A673 (cell line): ENCODE data around the gene TRRAP.

Experiments
- EZH2 ChIP-seq: fragments of 200-600 bp; sonication (generic); IDR thresholded peaks from 2 replicates; pipeline ENCODE4 v1.6.1; 2017; ENCODE audit warnings: borderline replicate concordance, low read depth, mild to moderate bottlenecking, mixed read lengths, antibody characterized with exemption, low read length; ENCODE audit not compliant: poor library complexity, severe bottlenecking
- TF ChIP-seq, protein P1 (sequence below): fragments of 300-800, 200-600 bp; sonication (generic); conservative IDR thresholded peaks from 2 replicates; pipeline ENCODE4 v1.5.1; 2017; ENCODE audit warnings: low read depth, mild to moderate bottlenecking, antibody characterized with exemption, low read length, moderate library complexity, mixed read lengths

DNA sequence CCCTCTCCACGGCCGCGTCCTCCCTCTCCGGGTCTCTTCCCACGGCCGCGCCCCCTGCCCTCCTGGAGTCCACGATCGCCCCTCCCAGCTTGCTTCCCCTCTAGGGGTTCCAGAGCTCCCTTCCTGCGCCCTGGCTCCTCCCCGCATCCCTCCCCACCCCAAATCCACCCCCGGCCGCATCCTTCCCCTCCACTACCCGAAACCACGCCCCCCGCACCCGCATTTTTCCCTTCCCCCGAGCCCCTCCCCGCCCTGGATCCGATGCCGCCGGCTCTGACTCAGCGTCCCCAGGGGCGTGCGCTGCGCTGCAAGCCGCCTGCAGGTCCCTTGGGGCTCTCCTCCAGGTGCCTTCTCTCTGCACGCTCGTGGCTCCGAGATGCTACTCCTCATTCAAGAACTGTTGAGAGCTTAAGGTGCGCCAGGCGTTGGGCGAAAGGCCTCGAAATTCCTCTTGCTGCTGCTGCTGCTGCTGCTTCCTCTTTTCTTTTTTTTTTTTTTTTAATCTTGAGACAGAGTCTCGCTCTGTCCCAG lies 8.1 kb upstream of the TRRAP start:
- TF ChIP-seq EZH2, result no peak
- TF ChIP-seq, protein P1, sequence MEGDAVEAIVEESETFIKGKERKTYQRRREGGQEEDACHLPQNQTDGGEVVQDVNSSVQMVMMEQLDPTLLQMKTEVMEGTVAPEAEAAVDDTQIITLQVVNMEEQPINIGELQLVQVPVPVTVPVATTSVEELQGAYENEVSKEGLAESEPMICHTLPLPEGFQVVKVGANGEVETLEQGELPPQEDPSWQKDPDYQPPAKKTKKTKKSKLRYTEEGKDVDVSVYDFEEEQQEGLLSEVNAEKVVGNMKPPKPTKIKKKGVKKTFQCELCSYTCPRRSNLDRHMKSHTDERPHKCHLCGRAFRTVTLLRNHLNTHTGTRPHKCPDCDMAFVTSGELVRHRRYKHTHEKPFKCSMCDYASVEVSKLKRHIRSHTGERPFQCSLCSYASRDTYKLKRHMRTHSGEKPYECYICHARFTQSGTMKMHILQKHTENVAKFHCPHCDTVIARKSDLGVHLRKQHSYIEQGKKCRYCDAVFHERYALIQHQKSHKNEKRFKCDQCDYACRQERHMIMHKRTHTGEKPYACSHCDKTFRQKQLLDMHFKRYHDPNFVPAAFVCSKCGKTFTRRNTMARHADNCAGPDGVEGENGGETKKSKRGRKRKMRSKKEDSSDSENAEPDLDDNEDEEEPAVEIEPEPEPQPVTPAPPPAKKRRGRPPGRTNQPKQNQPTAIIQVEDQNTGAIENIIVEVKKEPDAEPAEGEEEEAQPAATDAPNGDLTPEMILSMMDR, result no peak
